ENCODE measurements around the gene TTF1.

The TTF1 gene

DNA sequence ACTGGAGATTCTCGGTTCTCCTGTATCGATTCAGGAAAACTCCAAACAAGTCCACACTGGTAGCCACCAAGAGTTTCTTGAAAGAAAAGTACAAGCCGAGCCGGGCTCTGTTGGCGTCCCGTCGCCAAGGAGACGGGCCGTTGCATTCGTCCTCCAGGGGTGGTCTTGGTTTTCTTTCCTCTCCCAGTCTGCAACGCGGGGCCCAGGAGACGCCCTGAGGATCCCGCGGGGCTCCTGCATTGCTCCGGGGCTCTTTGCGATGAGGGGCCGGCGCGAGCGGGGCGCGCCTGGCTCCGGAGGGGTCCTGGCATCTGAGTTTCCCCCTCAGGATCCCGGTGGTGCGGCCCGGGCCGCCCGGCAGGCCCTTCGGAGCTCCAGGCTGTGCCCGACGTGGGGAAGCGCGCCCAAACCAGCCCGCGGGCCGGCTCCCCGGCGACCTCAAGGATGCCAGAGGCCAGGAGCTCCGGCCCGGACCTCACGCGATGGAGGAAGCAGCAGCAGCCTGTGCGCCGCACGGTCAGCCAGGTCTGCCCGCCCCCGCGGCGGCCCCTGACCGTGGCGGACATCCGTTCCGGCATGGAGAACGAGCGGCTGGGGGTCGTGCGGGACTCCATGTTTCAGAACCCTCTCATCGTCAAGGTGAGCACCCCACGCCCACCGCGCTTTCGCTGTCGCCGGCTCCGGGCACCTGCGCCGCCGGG lies 3.3 kb upstream of the TTF1 start, which contains the start of gene CFAP77:
CFAP77 (plus strand) TSS at position 384 of the 701 bp plus-strand sequence; CDS start at position 445, 61 bp downstream.
- peak within 1 kb of the TSS; percentile 98 for H3K4me2 ChIP-seq (ENCODE audit: low read length)
- H3K18ac ChIP-seq (ENCODE audit: low read length) = no peak within 1 kb of the TSS
- no peak within 1 kb of the TSS for H4K91ac ChIP-seq (ENCODE audit: low read depth, low read length)
- peaks cover 13 to 20% of the 10 kb centered on the region in 2 experiments for H3K4me1 ChIP-seq (ENCODE audit: control insufficient read depth in 1 of 2, insufficient read depth in 2 of 2, low read length in 2 of 2)
- H4K8ac ChIP-seq (ENCODE audit: low read depth, low read length) = no peak within 1 kb of the TSS
- H2BK120ac ChIP-seq (ENCODE audit: insufficient read depth, low read length, poor library complexity) = peak within 1 kb of the TSS; percentile 75
- H3K36me3 ChIP-seq (ENCODE audit: control insufficient read depth in 1 of 2, insufficient read depth in 2 of 2, low read length in 2 of 2) = no peaks in the 10 kb centered on the region
- no peak within 1 kb of the TSS for H3K23ac ChIP-seq (ENCODE audit: low read length)
- no peak within 1 kb of the TSS for H3K27ac ChIP-seq (ENCODE audit: low read depth, low read length)
- WGBS (ENCODE audit: extremely low coverage, insufficient coverage, insufficient read length) = no CpG with 5 or more reads among the region's 69 CpGs
- H3K4me3 ChIP-seq (ENCODE audit: low read depth, low read length) = peak within 1 kb of the TSS; percentile 72
- H2BK12ac ChIP-seq (ENCODE audit: low read length) = peak within 1 kb of the TSS; percentile 78
- H2AK5ac ChIP-seq (ENCODE audit: low read length) = no peak within 1 kb of the TSS
- H3K9me3 ChIP-seq (ENCODE audit: insufficient read depth, low read depth, low read length) = peaks cover 6% of the 10 kb centered on the region
- H3K4ac ChIP-seq (ENCODE audit: low read depth, low read length) = no peak within 1 kb of the TSS
- peak in 1 of 2 donors; percentile 37 for DNase-seq
- peaks cover 2% of the 10 kb centered on the region for H3K79me1 ChIP-seq (ENCODE audit: low read length)
- no peak within 1 kb of the TSS for H3K14ac ChIP-seq (ENCODE audit: low read length)
- no peaks in the 10 kb centered on the region for H3K79me2 ChIP-seq (ENCODE audit: control insufficient read depth, insufficient read depth, low read length, poor library complexity)
- H2AFZ ChIP-seq (ENCODE audit: insufficient read depth, low read length, poor library complexity) = peak within 1 kb of the TSS; percentile 82
- H4K12ac ChIP-seq (ENCODE audit: low read depth, low read length) = no peak within 1 kb of the TSS
- no peak within 1 kb of the TSS for H2BK5ac ChIP-seq (ENCODE audit: low read depth, low read length, poor library complexity)
- H3K27me3 ChIP-seq (ENCODE audit: insufficient read depth, low read length) = peaks cover 17% of the 10 kb centered on the region
- H3K9ac ChIP-seq (ENCODE audit: low read length) = peak within 1 kb of the TSS; percentile 50

DNA sequence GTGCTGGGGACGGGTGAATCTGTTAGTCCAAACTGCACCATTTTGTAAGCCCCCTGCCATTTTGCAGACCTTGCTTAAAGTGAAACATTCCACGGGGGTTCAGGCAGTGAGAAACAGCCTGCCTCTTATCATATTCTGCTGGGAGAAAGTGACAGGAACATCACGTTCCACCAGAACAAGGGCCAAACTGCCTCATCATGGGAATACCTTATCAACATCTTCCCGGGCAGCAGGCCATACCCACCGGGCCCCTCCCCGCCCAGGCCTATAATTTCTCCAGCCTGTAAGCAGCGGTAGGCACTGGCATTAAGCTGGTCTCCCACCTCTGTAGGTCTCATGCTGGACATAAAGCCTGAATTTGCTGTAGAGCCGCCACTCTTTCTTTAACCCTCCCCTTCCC lies 1.9 kb upstream of the TTF1 start:
- H3K79me1 ChIP-seq (ENCODE audit: low read length) = peaks cover 2% of the 10 kb centered on the region
- no peak overlapping the region for H3K18ac ChIP-seq (ENCODE audit: low read length)
- no peak overlapping the region for H3K9ac ChIP-seq (ENCODE audit: low read length)
- no peak for DNase-seq
- no peak overlapping the region for H2AFZ ChIP-seq (ENCODE audit: insufficient read depth, low read length, poor library complexity)
- H3K79me2 ChIP-seq (ENCODE audit: control insufficient read depth, insufficient read depth, low read length, poor library complexity) = no peaks in the 10 kb centered on the region
- H3K4me1 ChIP-seq (ENCODE audit: control insufficient read depth in 1 of 2, insufficient read depth in 2 of 2, low read length in 2 of 2) = peaks cover 13 to 20% of the 10 kb centered on the region in 2 experiments
- H2BK12ac ChIP-seq (ENCODE audit: low read length) = no peak overlapping the region
- no peak overlapping the region for H3K23ac ChIP-seq (ENCODE audit: low read length)
- no peak overlapping the region for H3K14ac ChIP-seq (ENCODE audit: low read length)
- H3K27me3 ChIP-seq (ENCODE audit: insufficient read depth, low read length) = peaks cover 17% of the 10 kb centered on the region
- H4K91ac ChIP-seq (ENCODE audit: low read depth, low read length) = no peak overlapping the region
- H3K36me3 ChIP-seq (ENCODE audit: control insufficient read depth in 1 of 2, insufficient read depth in 2 of 2, low read length in 2 of 2) = no peaks in the 10 kb centered on the region
- H4K12ac ChIP-seq (ENCODE audit: low read depth, low read length) = no peak overlapping the region
- H4K8ac ChIP-seq (ENCODE audit: low read depth, low read length) = no peak overlapping the region
- no CpG with 5 or more reads among the region's 8 CpGs for WGBS (ENCODE audit: extremely low coverage, insufficient coverage, insufficient read length)
- no peak overlapping the region for H3K4ac ChIP-seq (ENCODE audit: low read depth, low read length)
- no peak overlapping the region for H2BK120ac ChIP-seq (ENCODE audit: insufficient read depth, low read length, poor library complexity)
- no peak overlapping the region for H3K27ac ChIP-seq (ENCODE audit: low read depth, low read length)
- H3K9me3 ChIP-seq (ENCODE audit: insufficient read depth, low read depth, low read length) = peaks cover 6% of the 10 kb centered on the region
- no peak overlapping the region for H3K4me2 ChIP-seq (ENCODE audit: low read length)
- no peak overlapping the region for H3K4me3 ChIP-seq (ENCODE audit: low read depth, low read length)
- no peak overlapping the region for H2BK5ac ChIP-seq (ENCODE audit: low read depth, low read length, poor library complexity)
- no peak overlapping the region for H2AK5ac ChIP-seq (ENCODE audit: low read length)

DNA sequence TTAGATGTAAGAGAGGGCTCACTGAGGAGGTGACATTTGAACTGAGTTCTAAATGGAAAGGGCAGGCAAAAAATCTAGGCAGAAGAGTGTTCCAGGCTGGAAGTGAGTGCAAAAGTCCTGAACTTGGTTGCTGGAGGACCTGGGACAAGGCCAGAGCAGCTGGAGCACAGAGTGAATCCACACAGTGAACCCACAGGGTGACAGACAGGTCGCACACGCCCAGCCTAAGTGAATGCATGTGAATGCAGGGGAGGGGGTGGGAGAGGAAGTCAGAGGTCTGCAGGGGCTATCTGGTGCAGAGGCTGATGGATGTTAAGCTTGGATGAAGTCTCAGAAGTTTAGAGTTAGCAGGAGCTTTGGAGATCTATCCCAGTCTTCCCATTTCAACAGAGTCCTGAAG lies 556 bp upstream of the TTF1 start:
- no CpG with 5 or more reads among the region's 2 CpGs for WGBS (ENCODE audit: extremely low coverage, insufficient coverage, insufficient read length)
- Histone ChIP-seq H4K8ac (ENCODE audit: low read depth, low read length) (peak overlapping the region; percentile 87), H4K12ac (ENCODE audit: low read depth, low read length) (no peak overlapping the region)

DNA sequence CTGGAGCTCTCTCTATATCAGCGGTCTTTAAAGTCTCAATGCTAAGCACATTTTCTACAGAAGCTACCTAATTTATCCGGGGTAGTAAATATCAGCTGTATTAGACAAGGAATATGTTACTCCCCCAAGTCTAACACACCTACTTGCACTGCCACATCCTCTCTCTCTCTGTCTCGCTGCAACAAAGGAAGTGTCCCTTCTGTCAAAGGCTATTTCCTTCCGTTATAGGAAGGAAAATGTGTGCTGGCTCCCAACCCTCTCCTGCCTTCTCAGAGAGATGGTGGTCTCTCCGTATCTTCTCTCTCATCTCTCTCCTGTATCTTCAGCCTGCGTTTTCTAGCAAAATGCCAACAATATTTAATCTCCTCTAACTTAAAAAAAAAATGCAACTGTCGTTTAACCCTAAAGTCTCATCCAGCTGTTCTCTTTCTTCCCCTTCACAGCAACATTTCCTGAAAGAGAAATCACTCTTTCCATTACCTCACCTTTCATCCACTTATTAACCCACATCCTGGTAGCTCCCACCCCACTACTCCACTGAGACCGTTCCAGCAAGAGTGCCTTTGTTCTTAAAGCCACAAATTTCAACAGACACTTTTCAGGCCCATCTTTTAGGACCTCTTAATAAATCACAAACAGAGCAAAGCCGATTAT lies 2.3 kb downstream of the TTF1 start:
- Histone ChIP-seq H3K27me3 (ENCODE audit: insufficient read depth, low read length) (peaks cover 4% of the 10 kb centered on the region), H2BK12ac (ENCODE audit: low read length) (no peak overlapping the region), H3K18ac (ENCODE audit: low read length) (no peak overlapping the region), H3K9me3 (ENCODE audit: insufficient read depth, low read depth, low read length) (no peaks in the 10 kb centered on the region), H3K79me1 (ENCODE audit: low read length) (peaks cover 2% of the 10 kb centered on the region), H2BK120ac (ENCODE audit: insufficient read depth, low read length, poor library complexity) (no peak overlapping the region), H3K27ac (ENCODE audit: low read depth, low read length) (no peak overlapping the region), H3K79me2 (ENCODE audit: control insufficient read depth, insufficient read depth, low read length, poor library complexity) (no peaks in the 10 kb centered on the region), H3K14ac (ENCODE audit: low read length) (no peak overlapping the region), H2AFZ (ENCODE audit: insufficient read depth, low read length, poor library complexity) (no peak overlapping the region), H3K4me2 (ENCODE audit: low read length) (no peak overlapping the region), H4K12ac (ENCODE audit: low read depth, low read length) (no peak overlapping the region), H3K23ac (ENCODE audit: low read length) (no peak overlapping the region), H3K9ac (ENCODE audit: low read length) (no peak overlapping the region), H4K91ac (ENCODE audit: low read depth, low read length) (no peak overlapping the region), H3K4ac (ENCODE audit: low read depth, low read length) (no peak overlapping the region), H3K4me3 (ENCODE audit: low read depth, low read length) (no peak overlapping the region), H3K4me1 (ENCODE audit: control insufficient read depth in 1 of 2, insufficient read depth in 2 of 2, low read length in 2 of 2) (peaks cover 5% of the 10 kb centered on the region in 2 experiments), H4K8ac (ENCODE audit: low read depth, low read length) (no peak overlapping the region), H2AK5ac (ENCODE audit: low read length) (no peak overlapping the region), H3K36me3 (ENCODE audit: control insufficient read depth in 1 of 2, insufficient read depth in 2 of 2, low read length in 2 of 2) (peaks cover 16 to 18% of the 10 kb centered on the region in 2 experiments), H2BK5ac (ENCODE audit: low read depth, low read length, poor library complexity) (no peak overlapping the region)
- no peak for DNase-seq
- WGBS (ENCODE audit: extremely low coverage, insufficient coverage, insufficient read length) = no CpG with 5 or more reads among the region's 9 CpGs

More for the DNA sequence above, 556 bp upstream of the TTF1 start:
- DNase-seq = no peak
- Histone ChIP-seq H3K4me1 (ENCODE audit: control insufficient read depth in 1 of 2, insufficient read depth in 2 of 2, low read length in 2 of 2) (peaks cover 13 to 20% of the 10 kb centered on the region in 2 experiments), H3K36me3 (ENCODE audit: control insufficient read depth in 1 of 2, insufficient read depth in 2 of 2, low read length in 2 of 2) (peaks cover 0 to 2% of the 10 kb centered on the region in 2 experiments), H3K4ac (ENCODE audit: low read depth, low read length) (no peak overlapping the region), H3K27ac (ENCODE audit: low read depth, low read length) (no peak overlapping the region), H3K4me2 (ENCODE audit: low read length) (no peak overlapping the region), H3K14ac (ENCODE audit: low read length) (no peak overlapping the region), H4K91ac (ENCODE audit: low read depth, low read length) (no peak overlapping the region), H2AFZ (ENCODE audit: insufficient read depth, low read length, poor library complexity) (peak overlapping the region; percentile 72), H3K4me3 (ENCODE audit: low read depth, low read length) (no peak overlapping the region), H2AK5ac (ENCODE audit: low read length) (no peak overlapping the region), H3K18ac (ENCODE audit: low read length) (no peak overlapping the region), H2BK12ac (ENCODE audit: low read length) (no peak overlapping the region), H2BK120ac (ENCODE audit: insufficient read depth, low read length, poor library complexity) (no peak overlapping the region), H3K79me1 (ENCODE audit: low read length) (peaks cover 2% of the 10 kb centered on the region), H3K79me2 (ENCODE audit: control insufficient read depth, insufficient read depth, low read length, poor library complexity) (no peaks in the 10 kb centered on the region), H3K23ac (ENCODE audit: low read length) (no peak overlapping the region), H3K27me3 (ENCODE audit: insufficient read depth, low read length) (peaks cover 17% of the 10 kb centered on the region), H2BK5ac (ENCODE audit: low read depth, low read length, poor library complexity) (no peak overlapping the region), H3K9me3 (ENCODE audit: insufficient read depth, low read depth, low read length) (peaks cover 6% of the 10 kb centered on the region), H3K9ac (ENCODE audit: low read length) (no peak overlapping the region)
